GM23248 (cell line): ENCODE results near the gene ATP6V0B.

ENCODE experiments used
- EZH2 ChIP-seq: fragments of 200-600 bp; sonication (generic); IDR thresholded peaks from 2 replicates; pipeline ENCODE4 v1.6.1; 2018; ENCODE audit warnings: antibody characterized with exemption, mild to moderate bottlenecking; ENCODE audit not compliant: insufficient read depth, poor library complexity, severe bottlenecking
- EZH2phosphoT487 ChIP-seq: fragments of 200-600 bp; sonication (generic); IDR thresholded peaks from 2 replicates; pipeline ENCODE4 v1.6.1; 2018; ENCODE audit warnings: antibody characterized with exemption, moderate library complexity, mild to moderate bottlenecking, low read depth; ENCODE audit not compliant: insufficient read depth

GRCh38 chr1:43947061-43947873 lies 27.5 kb upstream of the ATP6V0B start:
- TF ChIP-seq EZH2 (no peak), EZH2phosphoT487 (no peak)
